IMR-90 (cell line): ENCODE measurements around the gene HIVEP1.

Source experiments
- CTCF ChIP-seq: conservative IDR thresholded peaks from 2 replicates; pipeline ENCODE4 v1.5.1; 2012; ENCODE audit warnings: mild to moderate bottlenecking, low read depth, low read length, improper control_type of control experiment
- MAZ ChIP-seq: IDR thresholded peaks from 2 replicates; pipeline ENCODE4 v1.6.1; 2012; ENCODE audit warnings: low read depth, mild to moderate bottlenecking, low read length, improper control_type of control experiment, moderate library complexity, borderline replicate concordance
- POLR2A ChIP-seq: IDR thresholded peaks from 2 replicates; pipeline ENCODE4 v1.6.1; 2012; ENCODE audit warnings: mild to moderate bottlenecking, low read depth, low read length
- RCOR1 ChIP-seq: IDR thresholded peaks from 2 replicates; pipeline ENCODE4 v1.6.1; 2012; ENCODE audit warnings: mild to moderate bottlenecking, low read length, improper control_type of control experiment; ENCODE audit not compliant: insufficient replicate concordance
- USF2 ChIP-seq: fragments of 150-350 bp; IDR thresholded peaks from 2 replicates; pipeline ENCODE4 v1.6.1; 2017; ENCODE audit warnings: mild to moderate bottlenecking, antibody characterized with exemption, low read length, low read depth

GRCh38 chr6:12200761-12201160 is 188.6 kb downstream of the HIVEP1 start:
- TF ChIP-seq USF2 = no peak
- no peak for TF ChIP-seq RCOR1
- TF ChIP-seq CTCF = no peak
- no peak for TF ChIP-seq POLR2A
- no peak for TF ChIP-seq MAZ
